Lower leg skin (tissue), 4 donors: ENCODE results near the gene ACER3. TPM values are rescaled to one million over a fixed set of nuclear protein-coding genes. Genes with fewer than 3 reads are reported as not detected.
"Not testable (repeated sequence)": the region's sequence is repeated elsewhere in the genome, so short reads cannot be mapped to it uniquely, and the experiment has no call there.

ENCODE experiments used
- DNase-seq, 2 donors: peaks; one replicate each; pipeline ENCODE4 v3.0.0-alpha.2; 2019; ENCODE audit warnings: low spot score in 2 of 2
- H3K4me3 ChIP-seq: fragments of 200-600 bp; sonication (generic); 2 replicates; pipeline ENCODE4 v1.5.1; 2017; ENCODE audit warnings: mild to moderate bottlenecking, low read depth; ENCODE audit not compliant: poor library complexity, severe bottlenecking
- CTCF ChIP-seq, 3 donors: fragments of 450-650 bp; IDR thresholded peaks; one replicate each; pipeline ENCODE4 v1.5.1; 2016; ENCODE audit warnings: antibody characterized with exemption in 3 of 3, mild to moderate bottlenecking in 3 of 3, moderate library complexity in 2 of 3
- POLR2A ChIP-seq, 2 donors: fragments of 450-650 bp; IDR thresholded peaks; one replicate each; pipeline ENCODE4 v1.6.1; 2016 to 2017; ENCODE audit warnings: antibody characterized with exemption in 2 of 2, mild to moderate bottlenecking in 1 of 2, moderate library complexity in 1 of 2
- WGBS, 2 donors: methylation state at CpG; one replicate each; pipeline ENCODE4 v1.1.5; 2018; 5-methylcytosine and 5-hydroxymethylcytosine counted together
- intact Hi-C: fragments of 100-400 bp; cut with DNase I; formaldehyde crosslinking; loops from one replicate; pipeline ENCODE4 v1.15.0; 2023; ENCODE audit warnings: low total_unique reads
- total RNA-seq, 4 donors: library from RNA; depleted of rRNA; stranded (reverse); fragments of >200 nt; gene quantifications; one replicate each; pipeline ENCODE4 v1.1.0, GENCODE V29; 2016

Gene ACER3
- total RNA-seq, 4 donors from 2014 or later, result 3.5 to 5.9 (median 5.1) TPM

- 54 to 71% methylated on average over 1 of the region's 1 CpG for WGBS, 2 donors
- intact Hi-C loops, result no loop called here
- TF ChIP-seq POLR2A (IDR thresholded peaks at IDR 0.05), result no peak
- TF ChIP-seq CTCF (IDR thresholded peaks at IDR 0.05), result no peak
- H3K4me3 ChIP-seq, result no peak overlapping the region
- no peak for DNase-seq
Measured at GRCh38 chr11:76822406-76822805, 38.3 kb upstream of the ACER3 start.

- DNase-seq, result no peak
Measured at GRCh38 chr11:76823481-76824028, 37.2 kb upstream of the ACER3 start.

GRCh38 chr11:76824083-76824939 is 36.4 kb upstream of the ACER3 start:
- WGBS, 2 donors, result 42 to 56% methylated on average over 9 of the region's 9 CpGs
- intact Hi-C loops, result no loop called here
- DNase-seq, result no peak
- H3K4me3 ChIP-seq, result no peak overlapping the region
- no peak for TF ChIP-seq POLR2A (IDR thresholded peaks at IDR 0.05)
- TF ChIP-seq CTCF (IDR thresholded peaks at IDR 0.05), result no peak

More at GRCh38 chr11:76823481-76824028, 37.2 kb upstream of the ACER3 start:
- 34 to 37% methylated on average over 9 of the region's 9 CpGs for WGBS, 2 donors
- TF ChIP-seq POLR2A (IDR thresholded peaks at IDR 0.05), result no peak
- no peak for TF ChIP-seq CTCF (IDR thresholded peaks at IDR 0.05)
- H3K4me3 ChIP-seq, result no peak overlapping the region
- intact Hi-C loops, result no loop called here

GRCh38 chr11:76824980-76825725 is 35.6 kb upstream of the ACER3 start:
- intact Hi-C loops, result no loop called here
- no peak for DNase-seq
- H3K4me3 ChIP-seq, result no peak overlapping the region
- 53 to 59% methylated on average over 5 of the region's 5 CpGs for WGBS, 2 donors
- TF ChIP-seq POLR2A (IDR thresholded peaks at IDR 0.05), result no peak
- TF ChIP-seq CTCF (IDR thresholded peaks at IDR 0.05), result no peak

- WGBS, 2 donors, result 76 to 88% methylated on average over 1 of the region's 1 CpG
- H3K4me3 ChIP-seq, result no peak overlapping the region
- intact Hi-C loops, result no loop called here
Measured at GRCh38 chr11:76825726-76826396, 34.9 kb upstream of the ACER3 start.

GRCh38 chr11:76826508-76826907 is 34.2 kb upstream of the ACER3 start:
- 90% methylated on average over 3 of the region's 3 CpGs for WGBS, 2 donors

More at GRCh38 chr11:76825726-76826396, 34.9 kb upstream of the ACER3 start:
- TF ChIP-seq POLR2A (IDR thresholded peaks at IDR 0.05) (no peak), CTCF (IDR thresholded peaks at IDR 0.05) (no peak)
- no peak for DNase-seq

GRCh38 chr11:76827005-76827404 is 33.7 kb upstream of the ACER3 start:
- DNase-seq, H3K4me3 ChIP-seq, intact Hi-C loops: not testable (repeated sequence)

More at GRCh38 chr11:76826508-76826907, 34.2 kb upstream of the ACER3 start:
- intact Hi-C loops, H3K4me3 ChIP-seq, DNase-seq: not testable (repeated sequence)
